K562 (cell line): ENCODE results near the gene SNRPA. TPM values are rescaled to one million over a fixed set of nuclear protein-coding genes. Genes with fewer than 3 reads are reported as not detected.

Experiments used
- C11orf30 ChIP-seq: fragments of 450-650 bp; IDR thresholded peaks from 2 replicates; pipeline ENCODE4 v1.6.1; 2016; ENCODE audit warnings: low read depth, mild to moderate bottlenecking
- CEBPB ChIP-seq: fragments of 450-650 bp; IDR thresholded peaks from 2 replicates; pipeline ENCODE4 v1.6.1; 2016; ENCODE audit warnings: missing genetic modification characterization, missing compliant biosample characterization
- CHD1 ChIP-seq: fragments of 200-600 bp; sonication (generic); IDR thresholded peaks from one replicate; pipeline ENCODE4 v1.6.1; 2012; ENCODE audit warnings: mild to moderate bottlenecking, moderate library complexity, low read length, inconsistent platforms
- COPS2 ChIP-seq: fragments of 450-650 bp; conservative IDR thresholded peaks from 2 replicates; pipeline ENCODE4 v1.6.1; 2016; ENCODE audit warnings: mild to moderate bottlenecking, moderate library complexity
- E2F3 ChIP-seq: fragments of 250-450 bp; sonication (Bioruptor Pico); IDR thresholded peaks from 2 replicates; pipeline ENCODE4 v1.4.0; 2020; ENCODE audit warnings: mild to moderate bottlenecking
- FOXA3 ChIP-seq, 2 experiments: fragments of 450-650 bp in 1 of 2; sonication (generic) in 1 of 2; formaldehyde crosslinking; IDR thresholded peaks in 1 of 2; conservative IDR thresholded peaks in 1 of 2; 2 replicates each; pipeline versions ENCODE4 v1.4.0 to v1.8.0; 2020 to 2022; ENCODE audit warnings: mild to moderate bottlenecking in 2 of 2, missing genetic modification reagents in 1 of 2
- GATAD2A ChIP-seq: fragments of 450-650 bp; IDR thresholded peaks from 2 replicates; pipeline ENCODE4 v1.6.1; 2017
- JUNB ChIP-seq: fragments of 450-650 bp; formaldehyde crosslinking; conservative IDR thresholded peaks from 2 replicates; pipeline ENCODE4 v1.4.0; 2020; ENCODE audit warnings: mild to moderate bottlenecking
- MTA3 ChIP-seq: fragments of 450-650 bp; formaldehyde crosslinking; IDR thresholded peaks from 2 replicates; pipeline ENCODE4 v1.6.1; 2017; ENCODE audit warnings: mild to moderate bottlenecking, borderline replicate concordance
- MYC ChIP-seq, 2 experiments: fragments of 250-450 bp in 1 of 2; sonication (Bioruptor Pico) in 1 of 2; IDR thresholded peaks; 2 replicates each; pipeline versions ENCODE4 v1.5.1 to v1.6.1; 2012 to 2021; ENCODE audit warnings: low read depth in 2 of 2, borderline replicate concordance in 1 of 2, improper control_type of control experiment in 1 of 2, low read length in 1 of 2, mild to moderate bottlenecking in 1 of 2, moderate library complexity in 1 of 2
- RBM15 ChIP-seq: fragments of 200-400 bp; formaldehyde crosslinking; IDR thresholded peaks from 2 replicates; pipeline ENCODE4 v1.6.1; 2018; ENCODE audit warnings: mild to moderate bottlenecking, low read length, moderate library complexity; ENCODE audit not compliant: insufficient read depth
- RBM34 ChIP-seq: fragments of 200-400 bp; formaldehyde crosslinking; IDR thresholded peaks from 2 replicates; pipeline ENCODE4 v1.6.1; 2018; ENCODE audit warnings: low read length, borderline replicate concordance; ENCODE audit not compliant: insufficient read depth
- SETDB1 ChIP-seq: IDR thresholded peaks from one replicate; pipeline ENCODE4 v1.6.1; 2012; ENCODE audit warnings: low read length, control low read depth, inconsistent platforms
- SMARCA4 ChIP-seq: fragments of 450-650 bp; IDR thresholded peaks from 2 replicates; pipeline ENCODE4 v1.6.1; 2016
- SMC3 ChIP-seq: conservative IDR thresholded peaks from 2 replicates; pipeline ENCODE4 v1.6.1; 2011; ENCODE audit warnings: low read depth, low read length, improper control_type of control experiment; ENCODE audit not compliant: insufficient read depth
- SPI1 ChIP-seq: IDR thresholded peaks from 2 replicates; pipeline ENCODE4 v1.6.1; 2011; ENCODE audit warnings: low read depth, low read length, control low read depth, borderline replicate concordance
- ZNF778 ChIP-seq: fragments of 450-650 bp; formaldehyde crosslinking; IDR thresholded peaks from 2 replicates; pipeline ENCODE4 v1.4.0; 2020; ENCODE audit warnings: mild to moderate bottlenecking, moderate library complexity
- polyA plus RNA-seq, 8 experiments: library from polyadenylated mRNA; depleted of rRNA in 4 of 8; stranded (reverse) in 5 of 8; unstranded in 3 of 8; fragments of >200 nt; fragmentation: Nextera tagmentation in 2 of 8; fragmentation: Illumina TruSeq in 1 of 8; extraction: Ambion mirVana in 2 of 8; extraction: Trizol in 1 of 8; gene quantifications; 2 replicates each; pipeline versions ENCODE4 v1.2.1 to v1.2.3, GENCODE V29; 2011 to 2014; ENCODE audit warnings: inconsistent platforms in 1 of 8, missing spikeins in 1 of 8
- total RNA-seq, 7 experiments: library from RNA; depleted of rRNA in 6 of 7; stranded (reverse); fragments of >200 nt in 6 of 7; fragmentation: Illumina TruSeq in 2 of 7; extraction: Trizol in 2 of 7; gene quantifications; 2 replicates each; pipeline versions ENCODE4 v1.2.1 to v1.2.3, GENCODE V29; 2011 to 2021; ENCODE audit warnings: low replicate concordance in 1 of 7
- TF ChIP-seq, protein P1 (sequence below), 2 experiments: fragments of 450-650 bp; IDR thresholded peaks; 2 replicates each; pipeline ENCODE4 v1.6.1; 2016; ENCODE audit warnings: mild to moderate bottlenecking in 2 of 2, borderline replicate concordance in 1 of 2, low read depth in 1 of 2, moderate library complexity in 1 of 2
- TF ChIP-seq, protein P2 (sequence below): IDR thresholded peaks from 2 replicates; pipeline ENCODE4 v1.6.1; 2016; ENCODE audit warnings: missing genetic modification characterization, missing compliant biosample characterization

SNRPA gene
- total and polyA plus RNA-seq, 9 of the 15 experiments (the other 6 are each of a cell fraction or from before 2014, with no cell fraction given) = 16.3 to 311 (median 193) TPM

DNA sequence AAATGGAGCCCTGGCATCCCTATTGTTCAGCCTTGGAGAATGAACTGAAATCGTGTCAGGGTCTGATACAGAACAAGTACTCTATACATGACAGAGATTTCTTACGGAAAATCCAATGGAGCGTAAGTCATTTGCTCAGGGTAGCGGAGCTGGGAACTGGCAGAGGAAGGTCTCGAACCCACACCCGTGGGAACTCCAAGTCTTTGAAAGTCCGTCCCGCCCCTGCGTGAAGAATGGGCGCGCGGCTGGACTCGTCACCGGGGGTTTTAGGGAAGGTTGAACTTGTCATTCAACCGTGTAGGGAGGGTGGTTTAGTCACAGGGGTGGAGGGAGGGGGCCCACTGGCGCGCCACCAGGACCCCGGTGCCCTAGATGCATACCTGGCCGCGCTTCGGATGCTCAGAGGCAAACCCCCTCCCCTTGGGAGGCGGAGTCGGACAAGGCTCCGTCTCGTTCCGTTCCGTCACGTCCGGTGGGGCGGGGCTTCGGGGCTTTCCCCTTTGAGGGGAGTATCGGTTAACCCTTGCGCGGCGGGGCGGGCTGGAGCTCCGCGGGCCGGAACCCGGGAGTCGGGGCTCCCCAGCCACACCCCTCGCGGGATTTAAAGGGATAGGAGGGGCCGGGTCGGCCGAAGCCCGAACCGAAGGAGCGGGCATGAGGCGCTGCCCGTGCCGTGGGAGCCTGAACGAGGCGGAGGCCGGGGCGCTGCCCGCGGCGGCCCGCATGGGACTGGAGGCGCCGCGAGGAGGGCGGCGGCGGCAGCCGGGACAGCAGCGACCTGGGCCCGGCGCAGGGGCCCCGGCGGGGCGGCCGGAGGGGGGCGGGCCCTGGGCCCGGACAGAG, 34.3 kb upstream of the SNRPA start, which contains the start of the genes COQ8B and ITPKC (continued):
- TF ChIP-seq, protein P1, sequence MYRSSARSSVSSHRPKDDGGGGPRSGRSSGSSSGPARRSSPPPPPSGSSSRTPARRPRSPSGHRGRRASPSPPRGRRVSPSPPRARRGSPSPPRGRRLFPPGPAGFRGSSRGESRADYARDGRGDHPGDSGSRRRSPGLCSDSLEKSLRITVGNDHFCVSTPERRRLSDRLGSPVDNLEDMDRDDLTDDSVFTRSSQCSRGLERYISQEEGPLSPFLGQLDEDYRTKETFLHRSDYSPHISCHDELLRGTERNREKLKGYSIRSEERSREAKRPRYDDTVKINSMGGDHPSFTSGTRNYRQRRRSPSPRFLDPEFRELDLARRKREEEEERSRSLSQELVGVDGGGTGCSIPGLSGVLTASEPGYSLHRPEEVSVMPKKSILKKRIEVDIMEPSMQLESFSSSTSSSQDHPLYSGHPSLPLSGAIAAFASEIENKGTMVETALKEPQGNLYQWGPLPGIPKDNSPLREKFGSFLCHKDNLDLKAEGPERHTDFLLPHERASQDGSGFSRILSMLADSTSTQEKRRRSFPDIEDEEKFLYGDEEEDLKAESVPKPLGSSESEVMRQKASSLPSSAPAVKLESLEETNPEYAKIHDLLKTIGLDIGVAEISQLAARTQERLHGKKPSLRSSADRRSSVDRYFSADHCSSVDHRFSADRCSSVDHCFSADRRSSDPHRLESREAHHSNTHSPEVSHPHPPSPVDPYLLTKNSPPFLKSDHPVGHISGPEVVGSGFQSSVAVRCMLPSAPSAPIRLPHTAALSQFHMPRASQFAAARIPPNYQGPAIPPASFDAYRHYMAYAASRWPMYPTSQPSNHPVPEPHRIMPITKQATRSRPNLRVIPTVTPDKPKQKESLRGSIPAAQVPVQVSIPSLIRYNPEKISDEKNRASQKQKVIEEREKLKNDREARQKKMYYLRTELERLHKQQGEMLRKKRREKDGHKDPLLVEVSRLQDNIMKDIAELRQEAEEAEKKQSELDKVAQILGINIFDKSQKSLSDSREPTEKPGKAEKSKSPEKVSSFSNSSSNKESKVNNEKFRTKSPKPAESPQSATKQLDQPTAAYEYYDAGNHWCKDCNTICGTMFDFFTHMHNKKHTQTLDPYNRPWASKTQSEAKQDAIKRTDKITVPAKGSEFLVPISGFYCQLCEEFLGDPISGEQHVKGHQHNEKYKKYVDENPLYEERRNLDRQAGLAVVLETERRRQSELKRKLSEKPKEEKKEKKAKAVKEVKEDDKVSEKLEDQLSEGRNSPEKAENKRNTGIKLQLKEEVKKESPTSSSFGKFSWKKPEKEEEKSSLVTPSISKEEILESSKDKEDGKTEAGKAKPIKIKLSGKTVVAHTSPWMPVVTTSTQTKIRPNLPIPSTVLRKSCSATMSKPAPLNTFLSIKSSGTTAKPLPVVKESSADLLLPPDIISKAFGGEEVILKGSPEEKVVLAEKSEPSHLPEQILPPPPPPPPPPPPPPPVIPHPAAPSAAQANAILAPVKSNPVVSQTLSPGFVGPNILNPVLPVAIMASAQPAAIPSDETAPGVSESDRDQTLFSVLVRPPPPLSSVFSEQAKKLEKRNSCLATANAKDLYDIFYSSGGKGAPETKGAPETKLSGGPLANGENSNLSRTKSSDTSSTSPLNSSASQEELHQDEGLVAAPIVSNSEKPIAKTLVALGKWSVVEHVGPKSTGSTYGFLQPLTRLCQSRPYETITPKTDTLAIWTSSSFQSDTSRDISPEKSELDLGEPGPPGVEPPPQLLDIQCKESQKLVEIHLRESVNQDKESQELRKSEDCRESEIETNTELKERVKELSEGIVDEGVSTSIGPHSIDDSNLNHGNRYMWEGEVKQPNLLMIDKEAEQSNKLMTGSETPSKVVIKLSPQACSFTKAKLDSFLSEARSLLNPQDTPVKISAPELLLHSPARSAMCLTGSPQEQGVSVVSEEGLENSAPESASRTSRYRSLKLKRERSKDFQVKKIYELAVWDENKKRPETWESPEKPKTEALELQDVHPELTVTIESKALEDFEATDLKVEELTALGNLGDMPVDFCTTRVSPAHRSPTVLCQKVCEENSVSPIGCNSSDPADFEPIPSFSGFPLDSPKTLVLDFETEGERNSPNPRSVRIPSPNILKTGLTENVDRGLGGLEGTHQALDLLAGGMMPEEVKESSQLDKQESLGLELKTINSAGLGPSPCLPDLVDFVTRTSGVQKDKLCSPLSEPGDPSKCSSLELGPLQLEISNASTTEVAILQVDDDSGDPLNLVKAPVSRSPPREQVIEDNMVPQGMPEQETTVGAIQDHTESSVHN (IDR thresholded peaks at IDR 0.05; ENCODE audit: borderline replicate concordance in 1 of 2, low read depth in 1 of 2) = no peak
- TF ChIP-seq ZNF778 (CRISPR knock-in tag) = no peak
- TF ChIP-seq CHD1 = no peak
- 0 out of 2 replicates have a peak, but pooled peaks have one; percentile 3 for TF ChIP-seq SPI1
- no peak for TF ChIP-seq GATAD2A
- TF ChIP-seq MYC (IDR thresholded peaks at IDR 0.05; ENCODE audit: low read depth, low read length) = peak; percentile 71
- no peak for TF ChIP-seq MYC (CRISPR knock-in tag; IDR thresholded peaks at IDR 0.05; ENCODE audit: borderline replicate concordance, low read depth)
- peak; percentile 68 for TF ChIP-seq MTA3
- TF ChIP-seq, protein P2, sequence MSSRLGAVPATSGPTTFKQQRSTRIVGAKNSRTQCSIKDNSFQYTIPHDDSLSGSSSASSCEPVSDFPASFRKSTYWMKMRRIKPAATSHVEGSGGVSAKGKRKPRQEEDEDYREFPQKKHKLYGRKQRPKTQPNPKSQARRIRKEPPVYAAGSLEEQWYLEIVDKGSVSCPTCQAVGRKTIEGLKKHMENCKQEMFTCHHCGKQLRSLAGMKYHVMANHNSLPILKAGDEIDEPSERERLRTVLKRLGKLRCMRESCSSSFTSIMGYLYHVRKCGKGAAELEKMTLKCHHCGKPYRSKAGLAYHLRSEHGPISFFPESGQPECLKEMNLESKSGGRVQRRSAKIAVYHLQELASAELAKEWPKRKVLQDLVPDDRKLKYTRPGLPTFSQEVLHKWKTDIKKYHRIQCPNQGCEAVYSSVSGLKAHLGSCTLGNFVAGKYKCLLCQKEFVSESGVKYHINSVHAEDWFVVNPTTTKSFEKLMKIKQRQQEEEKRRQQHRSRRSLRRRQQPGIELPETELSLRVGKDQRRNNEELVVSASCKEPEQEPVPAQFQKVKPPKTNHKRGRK = no peak
- no peak for TF ChIP-seq JUNB (CRISPR knock-in tag)
- TF ChIP-seq SMC3 = no peak
- no peak for TF ChIP-seq RBM34
- no peak for TF ChIP-seq CEBPB (tag)
- peak; percentile 66 for TF ChIP-seq C11orf30
- no peak for TF ChIP-seq E2F3 (CRISPR knock-in tag)
- no peak for TF ChIP-seq SMARCA4
- TF ChIP-seq SETDB1 = no peak
- TF ChIP-seq FOXA3 (CRISPR knock-in tag; conservative IDR thresholded peaks at IDR 0.05 in 1 of 2, IDR thresholded peaks at IDR 0.05 in 1 of 2) = no peak
- TF ChIP-seq COPS2 = no peak
- TF ChIP-seq RBM15 = no peak
